NCI-H446 treated with DMSO at 0.1 percent for 48 hours (cell line): ENCODE measurements around the gene LRRFIP2.
"Not testable (repeated sequence)": the region's sequence is repeated elsewhere in the genome, so short reads cannot be mapped to it uniquely, and the experiment has no call there.

Source experiments
- DNase-seq: peaks from one replicate; lab custom pipeline; 2025; lab: John Stamatoyannopoulos, UW

LRRFIP2 gene

DNA sequence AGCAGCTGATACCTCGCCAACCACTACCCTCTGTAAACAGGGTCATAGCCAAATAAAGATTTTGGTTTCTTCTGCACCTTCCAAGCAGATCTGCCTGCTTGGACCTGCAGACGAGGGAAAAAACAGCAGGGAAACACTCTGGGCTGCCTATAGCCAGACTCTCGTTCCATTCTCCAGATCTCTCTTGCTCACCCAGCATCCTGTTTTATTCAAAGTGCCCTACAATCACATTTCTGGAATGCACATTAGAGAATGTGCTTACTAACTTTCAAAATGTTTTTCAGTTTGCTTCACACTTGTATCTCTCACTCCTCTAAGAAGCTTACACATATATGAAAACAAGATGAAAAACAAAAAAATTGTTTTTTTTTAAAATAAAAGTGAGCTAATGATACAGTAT lies 109.6 kb downstream of the LRRFIP2 start:
- DNase-seq: no peak

DNA sequence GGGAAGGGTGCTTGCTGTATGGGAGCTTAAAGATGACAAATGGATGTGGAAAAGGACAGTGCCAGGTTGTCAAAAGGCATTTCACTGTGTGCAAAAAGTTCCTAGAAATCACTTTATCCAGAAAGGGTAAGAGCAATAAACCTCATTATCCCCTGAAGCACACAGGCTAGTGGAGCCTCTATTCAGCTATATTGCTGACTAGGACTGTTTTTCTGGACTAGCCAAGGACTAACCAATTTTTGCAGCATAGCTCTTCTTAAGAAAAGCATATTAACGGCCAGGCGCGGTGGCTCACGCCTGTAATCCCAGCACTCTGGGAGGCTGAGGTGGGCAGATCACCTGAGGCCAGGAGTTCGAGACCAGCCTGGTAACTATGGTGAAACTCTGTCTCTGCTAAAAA lies 116.3 kb downstream of the LRRFIP2 start:
- DNase-seq: no peak

DNA sequence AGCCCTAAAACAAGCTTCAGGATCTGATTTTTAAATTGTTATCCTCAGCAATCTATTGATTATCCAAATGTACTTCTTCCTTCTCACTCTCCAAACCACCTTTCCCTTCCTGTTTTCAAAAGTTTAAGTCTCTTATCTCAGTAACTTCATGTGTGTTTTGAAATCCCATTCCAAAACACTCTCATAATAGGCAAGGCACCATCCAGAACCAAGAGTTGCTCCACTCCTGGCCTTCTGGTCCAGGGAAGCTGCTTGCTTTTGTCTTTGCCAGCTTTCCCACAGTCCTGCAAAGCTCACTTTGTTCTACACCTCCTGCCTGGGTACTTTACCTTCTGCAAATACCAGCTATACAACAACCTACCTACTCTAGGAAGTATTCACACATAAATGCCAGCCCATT lies 117.6 kb downstream of the LRRFIP2 start:
- DNase-seq: no peak

DNA sequence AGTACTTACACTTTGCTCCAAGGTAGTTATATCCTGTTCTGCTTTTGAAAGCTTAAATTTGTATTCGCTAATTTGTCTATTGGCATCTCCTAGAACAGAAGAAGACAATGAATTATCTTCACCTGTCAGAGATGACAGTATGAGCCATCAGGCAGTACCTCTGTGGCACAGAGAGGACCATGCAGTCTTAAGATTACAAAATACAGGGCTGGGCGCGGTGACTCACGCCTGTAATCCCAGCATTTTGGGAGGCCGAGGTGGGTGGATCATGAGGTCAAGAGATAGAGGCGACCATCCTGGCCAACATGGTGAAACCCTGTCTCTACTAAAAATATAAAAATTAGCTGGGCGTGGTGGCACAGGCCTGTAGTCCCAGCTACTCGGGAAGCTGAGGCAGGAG lies 119.3 kb downstream of the LRRFIP2 start:
- DNase-seq: not testable (repeated sequence)

DNA sequence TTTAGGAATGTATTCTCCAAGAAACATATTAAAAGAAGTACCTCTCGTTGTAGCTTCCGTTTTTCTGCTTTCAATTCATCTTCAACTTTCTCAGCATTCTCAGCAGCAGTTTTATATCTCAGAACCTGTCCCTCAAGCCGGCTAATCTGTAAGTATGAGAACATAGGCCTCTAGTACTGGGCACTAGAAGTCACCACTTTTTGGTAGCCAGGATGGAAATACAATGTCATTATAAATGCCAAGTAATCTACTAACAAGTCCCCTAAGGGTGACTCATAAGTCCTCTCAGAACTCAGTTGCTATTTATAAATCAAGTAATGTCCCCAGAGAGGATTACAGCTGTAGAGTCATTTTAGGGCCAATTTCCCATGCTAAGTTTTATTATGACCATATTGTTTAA lies 120.0 kb downstream of the LRRFIP2 start:
- DNase-seq: no peak

DNA sequence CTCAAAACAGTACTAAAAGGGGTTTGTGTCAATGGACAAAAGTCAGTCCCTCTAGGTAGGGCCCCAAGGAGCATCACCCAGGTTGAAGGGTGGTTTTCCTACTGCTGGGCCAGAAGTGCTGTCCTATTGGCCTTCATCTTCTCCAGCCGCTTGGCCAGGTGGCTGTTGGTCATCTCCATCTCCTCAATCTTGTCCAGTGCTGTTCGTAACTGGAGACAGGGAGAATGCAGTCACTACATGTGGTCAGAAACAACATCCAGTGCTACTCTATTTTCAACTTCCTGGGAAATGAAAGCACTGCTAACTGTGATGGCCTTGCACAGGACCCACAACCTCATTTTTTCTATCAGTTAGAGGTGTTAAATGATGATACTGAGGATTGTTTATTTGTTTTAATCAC lies 120.6 kb downstream of the LRRFIP2 start:
- no peak for DNase-seq

DNA sequence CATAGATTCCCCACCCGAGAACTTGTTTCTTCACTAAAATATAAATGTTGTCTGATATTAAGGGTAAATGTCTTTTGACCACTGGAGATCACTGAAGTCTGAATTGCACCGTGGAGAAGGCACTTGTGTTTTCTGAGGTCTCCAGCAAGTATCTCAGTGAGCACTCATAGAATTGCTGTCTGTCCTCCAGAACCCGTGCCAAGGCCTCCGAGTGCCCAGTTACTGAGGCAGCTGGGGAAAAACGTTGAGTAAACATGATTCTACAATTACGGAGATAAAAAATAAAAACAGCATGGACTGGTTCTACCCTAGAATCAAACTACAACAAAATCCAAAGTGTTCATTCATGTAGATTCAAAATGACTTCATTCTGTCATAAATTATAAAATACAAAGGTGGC lies 121.0 kb downstream of the LRRFIP2 start:
- no peak for DNase-seq

DNA sequence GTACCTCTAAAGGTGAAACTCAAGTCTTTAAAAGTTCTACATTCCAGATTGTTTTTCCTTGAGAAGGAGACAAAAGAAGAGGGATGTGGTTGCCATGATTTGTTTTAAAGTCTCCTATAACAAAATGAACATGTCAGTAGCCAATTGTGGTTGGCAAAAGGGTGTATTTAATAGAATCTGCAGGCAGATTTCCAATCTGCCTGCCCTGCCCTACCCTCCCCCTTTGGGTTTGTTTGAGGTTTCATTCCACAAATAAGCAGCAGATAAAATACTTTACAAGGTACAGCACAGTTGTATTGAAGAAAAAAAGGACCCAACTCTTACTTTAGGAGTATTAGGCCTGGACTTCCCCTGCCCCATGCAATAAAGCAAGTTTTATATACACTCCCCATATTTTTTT lies 121.5 kb downstream of the LRRFIP2 start:
- DNase-seq: no peak

DNA sequence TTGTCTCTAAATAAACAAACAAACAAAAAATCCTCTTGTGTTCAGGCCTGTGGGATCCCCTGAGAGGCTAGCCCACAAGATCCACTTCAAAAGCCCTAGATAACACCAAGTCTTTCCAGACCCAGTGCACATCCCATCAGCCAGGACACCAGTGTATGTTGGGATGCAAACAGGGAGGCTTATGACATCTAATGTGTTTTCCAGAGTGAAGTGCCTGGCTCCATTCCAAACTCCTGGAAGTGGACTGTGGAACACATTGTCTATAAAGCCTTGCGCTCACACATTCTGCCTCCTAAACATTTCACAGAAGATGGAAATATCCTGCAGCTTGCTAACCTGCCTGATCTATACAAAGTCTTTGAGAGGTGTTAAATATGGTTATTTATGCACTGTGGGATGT lies 124.1 kb downstream of the LRRFIP2 start:
- DNase-seq: no peak

DNA sequence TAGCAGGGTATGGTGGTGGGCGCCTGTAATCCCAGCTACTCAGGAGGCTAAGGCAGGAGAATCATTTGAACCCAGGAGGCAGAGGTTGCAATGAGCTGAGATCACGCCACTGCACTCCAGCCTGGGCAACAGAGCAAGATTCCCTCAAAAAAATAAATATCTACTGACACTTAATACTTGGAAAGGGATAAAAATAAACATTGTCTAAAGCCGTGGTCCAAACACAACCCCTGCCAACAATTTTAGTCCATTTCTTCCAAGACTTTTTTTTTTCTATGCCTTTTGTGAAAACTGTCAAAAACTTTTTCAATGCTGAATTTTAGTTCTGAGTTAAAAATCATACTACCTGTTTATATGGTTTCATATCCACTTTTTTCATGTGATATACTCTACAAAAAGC lies 131.7 kb downstream of the LRRFIP2 start:
- not testable (repeated sequence) for DNase-seq

DNA sequence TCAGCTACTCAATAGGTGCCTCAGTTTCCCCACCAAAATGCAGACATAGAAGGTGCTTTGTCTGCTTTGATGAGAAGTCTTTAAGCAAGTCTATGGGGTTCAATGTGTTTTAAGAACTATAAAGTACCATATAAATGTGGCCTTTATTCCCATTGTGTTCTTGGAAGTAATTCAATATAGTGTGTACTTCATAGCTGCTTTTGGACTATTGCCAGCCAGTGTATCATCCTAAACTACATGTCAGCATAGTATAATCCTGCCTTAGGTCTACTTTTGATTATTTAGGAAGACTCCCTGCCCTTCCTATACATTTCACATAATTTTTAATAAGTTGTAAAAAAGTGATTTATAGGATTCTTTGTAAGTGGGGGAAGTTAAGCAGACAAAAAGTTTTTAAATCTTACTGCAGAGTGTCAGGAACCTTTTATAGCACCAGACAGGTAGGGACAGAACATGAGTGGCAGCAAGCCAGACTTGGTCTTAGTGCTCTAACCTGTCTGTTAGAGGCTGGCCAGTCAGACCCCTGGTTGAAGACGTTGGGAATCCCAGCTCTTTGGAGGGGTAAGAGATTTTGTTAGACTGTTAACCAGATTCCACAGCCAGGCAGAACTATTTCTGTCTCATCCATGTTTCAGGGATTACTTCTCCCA lies 132.7 kb downstream of the LRRFIP2 start:
- no peak for DNase-seq

DNA sequence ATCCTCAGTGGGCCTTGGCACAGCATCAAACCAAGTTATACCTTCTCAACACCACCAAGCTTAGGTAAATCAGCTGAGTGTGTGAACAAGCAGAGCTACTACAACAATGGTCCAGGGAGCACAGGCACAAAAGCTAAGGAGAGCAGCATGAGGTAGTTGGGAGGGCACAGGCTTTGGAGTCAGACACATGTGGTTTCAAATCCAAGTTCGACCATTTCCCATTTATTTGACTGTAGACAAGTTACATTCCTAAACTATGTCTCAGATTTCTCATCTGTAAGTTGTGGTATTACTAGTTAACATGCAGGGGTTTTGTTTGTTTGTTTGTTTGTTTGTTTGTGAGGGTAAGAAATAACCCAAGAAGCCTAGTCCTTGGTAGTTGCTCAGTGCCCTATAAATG lies 134.2 kb downstream of the LRRFIP2 start:
- no peak for DNase-seq

DNA sequence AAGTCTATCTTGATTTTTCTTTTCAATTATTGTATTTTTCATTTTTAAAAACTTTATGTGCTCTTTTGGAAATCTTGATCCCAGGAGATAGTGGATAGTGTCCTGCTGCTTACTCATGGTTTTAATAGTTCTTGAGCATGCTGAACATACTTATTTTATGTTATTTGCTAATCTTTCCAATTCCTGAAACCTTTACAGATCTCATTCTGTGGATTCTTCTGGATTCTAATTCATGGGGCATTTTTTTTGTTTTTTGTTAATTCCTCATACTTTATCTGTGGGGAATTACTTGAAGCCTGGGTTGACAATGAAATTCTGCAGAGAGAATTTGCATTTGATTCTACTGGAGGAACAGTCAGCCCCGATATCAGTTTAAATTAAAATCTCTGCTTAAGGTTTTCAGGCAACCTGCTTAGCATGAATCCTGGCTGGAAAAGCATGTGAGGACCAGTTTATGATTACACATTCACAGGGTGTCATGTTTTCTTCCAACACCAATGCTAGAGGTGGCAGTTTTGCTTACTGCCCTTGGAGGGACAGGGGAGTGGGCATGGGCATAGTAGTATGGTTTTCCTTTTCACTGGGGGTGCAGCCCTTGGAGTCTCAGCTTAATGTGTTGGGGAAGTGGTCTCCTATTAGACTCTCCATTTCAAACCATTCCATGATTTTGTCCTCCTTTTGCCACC lies 135.1 kb downstream of the LRRFIP2 start:
- DNase-seq: no peak

DNA sequence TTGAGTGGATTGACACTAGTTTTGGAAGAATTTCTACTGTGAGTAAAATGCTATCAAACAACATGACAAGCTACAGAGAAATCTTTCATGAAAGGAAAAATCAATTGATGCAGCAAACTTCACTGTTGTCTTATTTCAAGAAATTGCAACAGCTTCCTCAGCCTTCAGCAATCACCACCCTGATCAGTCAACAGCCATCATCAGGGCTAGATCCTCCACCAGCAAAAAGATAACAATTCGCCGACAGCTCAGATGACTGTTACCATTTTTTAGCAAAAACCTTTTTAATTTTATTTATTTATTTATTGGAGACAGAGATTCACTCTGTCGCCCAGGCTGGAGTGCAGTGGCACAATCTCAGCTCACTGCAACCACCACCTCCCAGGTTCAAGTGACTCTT lies 137.0 kb downstream of the LRRFIP2 start:
- no peak for DNase-seq

DNA sequence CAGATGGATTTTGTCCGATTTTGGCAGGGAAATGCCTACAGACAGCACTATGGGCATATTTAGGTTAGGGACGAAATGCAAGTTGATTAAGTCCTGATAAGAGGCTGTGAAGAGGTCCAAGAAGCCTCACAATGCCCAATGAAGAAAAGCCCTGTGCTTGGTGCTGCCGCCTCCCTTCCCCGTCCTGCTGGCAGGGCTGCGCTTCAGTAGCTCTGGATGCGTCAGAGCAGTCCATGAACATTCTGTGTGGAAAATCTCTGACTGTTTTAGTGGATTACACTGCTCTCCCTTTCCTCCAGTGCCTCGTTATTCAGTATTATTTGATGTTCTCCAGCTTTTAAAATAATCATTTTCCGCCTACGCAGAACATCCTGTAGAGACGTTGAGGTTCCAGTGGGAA lies 141.4 kb downstream of the LRRFIP2 start:
- no peak for DNase-seq

DNA sequence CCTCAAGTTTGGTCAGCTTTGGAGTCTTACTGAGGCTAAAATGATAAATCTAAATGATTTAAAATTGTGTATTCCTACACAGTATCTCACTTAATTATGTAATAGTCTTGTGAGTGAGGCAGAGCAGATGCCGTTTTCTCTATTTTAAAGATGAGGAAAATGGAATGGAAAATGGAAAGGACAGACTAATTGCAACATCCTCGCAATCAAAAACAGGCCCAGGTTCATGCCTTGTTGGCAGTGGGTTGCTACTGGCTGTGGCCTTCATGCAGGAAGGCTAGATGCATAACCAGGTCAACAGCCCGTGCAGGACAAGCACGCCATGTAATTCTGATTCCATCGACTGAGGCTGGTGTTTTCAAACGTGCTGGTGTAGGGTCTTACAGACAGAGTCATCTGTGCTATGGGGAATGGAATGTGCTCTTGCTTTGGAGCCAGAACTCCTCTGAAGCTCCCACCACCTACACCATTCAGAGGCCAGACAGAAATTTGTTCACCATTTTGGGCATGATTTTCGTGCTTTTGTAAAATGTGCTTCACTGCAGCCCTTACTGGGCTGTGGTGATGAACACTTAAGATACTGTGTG lies 143.2 kb downstream of the LRRFIP2 start:
- no peak for DNase-seq

DNA sequence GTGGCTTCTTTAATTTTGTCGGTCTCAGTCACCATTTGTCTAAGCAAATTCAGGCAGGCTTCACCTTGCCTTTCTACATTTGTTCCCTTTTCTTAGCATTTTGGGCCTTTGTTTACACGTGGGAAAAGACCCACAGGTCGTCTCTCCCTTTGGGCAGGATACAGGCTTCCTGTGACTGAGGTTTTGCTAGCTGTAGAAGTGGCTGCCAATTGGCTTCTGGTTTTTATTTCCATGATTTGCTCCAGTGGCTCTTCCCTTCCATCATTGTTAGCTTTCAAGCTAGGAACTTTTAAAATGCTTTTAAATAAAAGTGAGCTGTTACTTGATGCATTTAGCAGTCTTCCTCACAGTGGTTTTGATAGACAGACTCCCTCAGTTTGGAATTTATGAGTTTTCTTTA lies 143.8 kb downstream of the LRRFIP2 start:
- no peak for DNase-seq

DNA sequence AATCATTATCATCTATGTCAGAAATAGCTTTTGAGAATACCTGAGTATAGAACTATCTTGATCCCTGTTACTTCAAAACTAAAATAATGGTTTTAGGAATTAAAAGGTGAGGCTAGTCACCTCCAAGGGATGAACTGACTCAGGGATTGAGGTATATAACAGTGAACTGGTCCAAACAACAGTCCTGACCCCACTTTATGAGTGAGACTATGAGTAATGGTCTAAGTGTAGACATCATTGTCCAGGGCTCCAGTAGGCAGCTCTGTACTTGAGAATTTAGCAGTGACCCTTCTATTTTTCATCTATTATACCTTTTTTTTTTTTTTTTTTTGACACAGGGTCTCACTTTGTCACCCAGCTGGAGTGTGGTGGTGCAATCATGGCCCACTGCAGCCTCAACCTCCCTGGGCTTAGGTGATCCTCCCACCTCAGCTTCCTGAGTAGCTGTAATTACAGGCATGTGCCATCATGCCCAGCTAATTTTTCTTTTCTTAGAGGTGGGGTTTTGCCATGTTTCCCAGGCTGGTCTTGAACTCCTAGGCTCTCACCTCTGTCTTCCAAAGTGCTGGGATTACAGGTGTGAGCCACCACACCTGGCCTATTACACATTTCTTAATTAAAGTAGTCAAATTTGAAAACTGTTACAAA lies 144.7 kb downstream of the LRRFIP2 start:
- DNase-seq: no peak

DNA sequence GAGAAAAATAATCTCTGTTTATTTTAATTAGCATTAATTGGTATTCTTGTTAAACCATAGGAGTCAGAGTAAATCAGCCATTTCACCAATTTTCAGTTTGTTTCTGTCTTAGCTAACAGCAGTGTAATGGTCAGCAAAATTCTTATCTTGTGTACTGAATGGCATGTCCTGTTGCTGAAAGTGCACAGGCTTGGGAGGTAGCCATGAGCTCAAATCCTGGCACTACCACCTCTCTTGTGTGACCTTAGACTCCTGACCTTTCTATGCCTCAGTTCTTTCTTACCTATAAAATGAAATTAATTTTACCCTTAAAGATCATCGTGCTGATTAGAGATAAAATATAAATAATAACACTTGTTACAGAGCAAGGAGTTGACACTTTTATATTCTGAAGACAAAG lies 145.3 kb downstream of the LRRFIP2 start:
- DNase-seq: no peak

DNA sequence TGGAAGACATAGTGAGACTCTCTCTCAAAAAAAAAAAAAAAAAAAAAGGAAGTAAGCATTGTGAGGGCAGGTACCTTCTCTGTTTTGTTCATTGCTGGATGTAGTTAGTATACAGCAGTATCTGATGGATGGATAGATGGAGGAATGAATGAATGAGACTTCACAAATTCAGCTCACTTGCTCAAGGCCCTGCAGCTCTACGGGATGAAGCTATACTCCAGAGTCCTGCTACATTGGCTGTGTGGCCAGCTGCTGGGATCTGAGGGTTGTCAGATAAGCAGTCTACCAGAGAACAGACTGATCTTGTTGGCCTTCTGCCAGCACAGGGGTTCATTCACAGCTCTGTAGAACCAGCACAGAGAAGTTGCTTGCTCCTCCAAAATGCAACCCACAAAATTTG lies 146.1 kb downstream of the LRRFIP2 start:
- no peak for DNase-seq

DNA sequence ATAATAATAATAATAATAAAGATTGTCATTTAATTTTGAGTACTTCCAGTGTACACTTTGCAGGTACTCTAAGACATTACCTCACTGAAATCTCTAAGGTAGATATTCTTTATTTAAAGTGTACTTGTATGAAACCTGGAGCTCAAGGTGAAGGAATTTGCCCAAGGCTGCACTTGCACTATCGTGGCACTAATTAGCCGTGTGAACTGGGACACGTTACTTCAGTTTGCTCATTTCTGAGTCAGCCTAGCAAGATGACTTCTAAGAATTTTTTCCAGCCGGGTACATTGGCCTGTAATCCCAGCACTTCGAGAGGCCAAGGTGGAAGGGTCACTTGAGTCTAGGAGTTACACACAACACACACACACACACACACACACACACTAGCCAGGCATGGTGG lies 147.5 kb downstream of the LRRFIP2 start:
- DNase-seq: no peak

DNA sequence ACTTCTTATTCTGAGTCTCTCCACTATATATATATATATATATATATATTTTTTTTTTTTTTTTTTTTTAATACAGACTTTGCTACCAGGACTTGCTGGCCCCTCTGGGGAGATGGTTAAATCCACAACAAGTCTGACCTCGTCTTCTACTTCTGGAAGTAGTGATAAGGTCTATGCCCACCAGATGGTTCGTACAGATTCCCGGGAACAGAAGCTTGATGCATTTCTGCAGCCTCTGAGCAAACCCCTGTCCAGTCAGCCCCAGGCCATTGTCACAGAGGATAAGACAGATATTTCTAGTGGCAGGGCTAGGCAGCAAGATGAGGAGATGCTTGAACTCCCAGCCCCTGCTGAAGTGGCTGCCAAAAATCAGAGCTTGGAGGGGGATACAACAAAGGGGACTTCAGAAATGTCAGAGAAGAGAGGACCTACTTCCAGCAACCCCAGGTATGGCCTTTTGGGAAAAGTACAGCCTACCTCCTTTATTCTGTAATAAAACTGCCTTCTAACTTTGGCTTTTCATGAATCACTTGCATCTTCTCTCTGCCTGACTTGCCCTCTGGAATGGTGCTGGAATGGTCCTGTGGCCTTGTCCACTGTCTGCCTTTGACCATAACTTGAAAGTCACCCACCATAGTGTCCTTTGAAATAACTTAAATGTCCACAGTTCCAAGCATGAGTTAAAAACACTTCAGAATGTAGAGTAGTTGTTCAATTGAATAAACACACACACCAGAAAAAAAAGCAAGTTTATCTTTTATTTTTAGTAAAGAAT lies 148.6 kb downstream of the LRRFIP2 start:
- DNase-seq: no peak
